ENCODE results near the gene ZNF436.

DNA sequence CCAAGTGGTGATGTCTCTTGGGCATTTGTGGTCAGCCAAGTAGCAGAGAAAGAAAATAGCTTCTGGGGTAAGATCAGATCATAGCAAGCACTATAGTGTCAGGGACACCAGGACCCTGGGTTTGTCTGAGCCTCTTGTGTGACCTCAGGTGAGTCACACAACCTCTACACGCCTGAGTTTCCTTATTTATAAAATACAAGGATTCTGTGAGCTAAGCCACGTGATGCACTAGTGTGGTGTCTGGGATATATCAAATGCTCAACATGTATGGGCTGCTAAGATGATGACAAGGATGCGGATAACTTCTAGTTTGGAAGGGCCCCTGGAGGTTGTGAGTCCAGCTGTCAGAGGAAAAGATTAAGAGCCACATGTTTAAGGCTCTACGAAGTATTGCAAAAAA lies 24.5 kb upstream of the ZNF436 start:
- TF ChIP-seq CTCF (conservative IDR thresholded peaks at IDR 0.05) (no peak), EZH2 (IDR thresholded peaks at IDR 0.05; ENCODE audit: low read depth) (no peak)

All from PC-9 (cell line).